K562 (cell line): Measurements from ENCODE around the gene AQP6. TPM values are rescaled to one million over a fixed set of nuclear protein-coding genes. Genes with fewer than 3 reads are reported as not detected.

ENCODE experiments used
- ATAC-seq: fragments of 200-7000 bp; cut with Tn5 transposase; 3 replicates; pipeline ENCODE4 v1.9.1; 2020; ENCODE audit warnings: moderate library complexity
- BruUV-seq: library from RNA; stranded (reverse); fragments of 400-500 nt; replicated peaks from 2 replicates; lab custom pipeline; 2021; lab: Mats Ljungman, UMichigan
- CTCF ChIA-PET: fragments of 300-600 bp; formaldehyde crosslinking; extraction: SDS; loops from one replicate; lab custom pipeline; 2021; ENCODE audit warnings: low intra/inter-chr PET ratio; lab: Yijun Ruan, JAX
- POLR2A ChIA-PET: fragments of 300-600, 350-650 bp; sonication (Branson Sonifier 250); formaldehyde crosslinking; extraction: SDS; loops from one replicate; lab custom pipeline; 2021; ENCODE audit warnings: antibody characterized with exemption, inconsistent platforms; lab: Yijun Ruan, JAX
- DNase-seq, 4 experiments: peaks; one replicate each; pipeline versions ENCODE4 v3.0.0 to v3.0.0-alpha.2; 2011 to 2018; ENCODE audit warnings: low spot score in 3 of 4, mixed read lengths in 3 of 4; ENCODE audit errors: extremely low read depth in 1 of 4
- FAIRE-seq: peaks from 2 replicates; lab custom pipeline; 2011; peaks lifted over from hg19 to GRCh38; lab: Jason Lieb, UNC
- H2AFZ ChIP-seq: 2 replicates; pipeline ENCODE4 v1.6.0; 2011; ENCODE audit warnings: low read depth, low read length, control low read depth, inconsistent platforms
- H3K27ac ChIP-seq: fragments of 200-600 bp; 3 replicates; pipeline ENCODE4 v1.8.0; 2011; ENCODE audit warnings: low read depth, mild to moderate bottlenecking, control low read depth, inconsistent platforms, low read length, moderate library complexity, mixed read lengths; ENCODE audit errors: extremely low read depth
- H3K27me3 ChIP-seq, 2 experiments: fragments of 300-600 bp in 1 of 2; 2 replicates in 1 of 2; 3 replicates in 1 of 2; pipeline versions ENCODE4 v1.6.0 to v1.8.0; 2011; ENCODE audit warnings: inconsistent platforms in 2 of 2, low read length in 2 of 2, mild to moderate bottlenecking in 1 of 2, mixed read lengths in 1 of 2, moderate library complexity in 1 of 2; ENCODE audit not compliant: control insufficient read depth in 2 of 2, insufficient read depth in 2 of 2
- H3K36me3 ChIP-seq: fragments of 300-600 bp; 3 replicates; pipeline ENCODE4 v1.8.0; 2011; ENCODE audit warnings: mild to moderate bottlenecking, low read length, inconsistent platforms; ENCODE audit not compliant: control insufficient read depth, insufficient read depth
- H3K4me1 ChIP-seq, 2 experiments: fragments of 200-600 bp in 1 of 2; replicated peaks in 1 of 2; 2 replicates in 1 of 2; 3 replicates in 1 of 2; pipeline versions ENCODE4 v1.5.1 to v1.8.0; 2011; ENCODE audit warnings: inconsistent platforms in 2 of 2, low read length in 2 of 2, mild to moderate bottlenecking in 1 of 2, mixed read lengths in 1 of 2, moderate library complexity in 1 of 2; ENCODE audit not compliant: control insufficient read depth in 2 of 2, insufficient read depth in 2 of 2
- H3K4me2 ChIP-seq: 2 replicates; pipeline ENCODE4 v1.6.1; 2011; ENCODE audit warnings: low read length, control low read depth, inconsistent platforms, mixed read lengths; ENCODE audit not compliant: insufficient read depth
- H3K4me3 ChIP-seq: fragments of 200-600 bp; sonication (generic), shearing (Covaris generic); 2 replicates; pipeline ENCODE4 v1.5.1; 2016; ENCODE audit warnings: control low read depth, inconsistent platforms
- H3K79me2 ChIP-seq: fragments of 200-600 bp; 3 replicates; pipeline ENCODE4 v1.8.0; 2011; ENCODE audit warnings: low read length, inconsistent platforms; ENCODE audit not compliant: control insufficient read depth, insufficient read depth
- H3K9ac ChIP-seq, 2 experiments: 2 replicates each; pipeline versions ENCODE4 v1.6.0 to v1.6.1; 2011; ENCODE audit warnings: low read depth in 2 of 2, low read length in 2 of 2, control low read depth in 1 of 2, inconsistent platforms in 1 of 2, mild to moderate bottlenecking in 1 of 2, mixed read lengths in 1 of 2; ENCODE audit not compliant: insufficient read depth in 1 of 2
- H3K9me1 ChIP-seq: one replicate; pipeline ENCODE4 v1.6.0; 2011; ENCODE audit warnings: inconsistent platforms, mild to moderate bottlenecking, low read length, moderate library complexity; ENCODE audit not compliant: control insufficient read depth, insufficient read depth
- H3K9me3 ChIP-seq: replicated peaks from 2 replicates; pipeline ENCODE4 v1.5.1; 2011; ENCODE audit warnings: low read depth, low read length, inconsistent platforms; ENCODE audit not compliant: control insufficient read depth, insufficient read depth
- H4K20me1 ChIP-seq: replicated peaks from 2 replicates; pipeline ENCODE4 v1.6.1; 2011; ENCODE audit warnings: low read length, inconsistent platforms, mixed read lengths; ENCODE audit not compliant: control insufficient read depth, insufficient read depth
- CBFA2T3 ChIP-seq: fragments of 450-650 bp; IDR thresholded peaks from 2 replicates; pipeline ENCODE4 v1.6.1; 2017
- CBX1 ChIP-seq: sonication (generic); IDR thresholded peaks from 2 replicates; pipeline ENCODE4 v1.6.1; 2016; ENCODE audit warnings: antibody characterized with exemption, low read depth, mild to moderate bottlenecking
- CBX2 ChIP-seq: fragments of 200-600 bp; sonication (generic); IDR thresholded peaks from one replicate; pipeline ENCODE4 v1.6.1; 2012; ENCODE audit warnings: mild to moderate bottlenecking, low read length, inconsistent platforms; ENCODE audit not compliant: insufficient read depth, poor library complexity, severe bottlenecking
- CEBPB ChIP-seq: fragments of 450-650 bp; IDR thresholded peaks from 2 replicates; pipeline ENCODE4 v1.6.1; 2016; ENCODE audit warnings: missing genetic modification characterization, missing compliant biosample characterization
- CEBPG ChIP-seq, 3 experiments: fragments of 200-800 bp in 1 of 3; sonication (Bioruptor generic) in 1 of 3; sonication (generic) in 1 of 3; formaldehyde crosslinking in 1 of 3; IDR thresholded peaks in 2 of 3; conservative IDR thresholded peaks in 1 of 3; 2 replicates each; pipeline versions ENCODE4 v1.6.1 to v1.8.0; 2016 to 2022; ENCODE audit warnings: missing compliant biosample characterization in 2 of 3, missing genetic modification characterization in 2 of 3, mild to moderate bottlenecking in 1 of 3, missing genetic modification reagents in 1 of 3
- ETV5 ChIP-seq: sonication (generic); formaldehyde crosslinking; IDR thresholded peaks from 2 replicates; pipeline ENCODE4 v1.4.0; 2020; ENCODE audit warnings: low read depth, mild to moderate bottlenecking, missing genetic modification reagents
- FOXK2 ChIP-seq, 2 experiments: fragments of 450-650 bp; IDR thresholded peaks in 1 of 2; conservative IDR thresholded peaks in 1 of 2; 2 replicates each; pipeline ENCODE4 v1.6.1; 2016; ENCODE audit warnings: low read depth in 2 of 2, mild to moderate bottlenecking in 1 of 2
- GATAD2B ChIP-seq: fragments of 450-650 bp; IDR thresholded peaks from 2 replicates; pipeline ENCODE4 v1.6.1; 2017; ENCODE audit warnings: mild to moderate bottlenecking, borderline replicate concordance
- HNRNPK ChIP-seq: fragments of 200-400 bp; formaldehyde crosslinking; IDR thresholded peaks from one replicate; pipeline ENCODE4 v1.6.1; 2018; ENCODE audit warnings: mild to moderate bottlenecking, low read depth, low read length; ENCODE audit not compliant: poor library complexity, severe bottlenecking
- KDM1A ChIP-seq, 2 experiments: fragments of 450-650 bp; IDR thresholded peaks; 2 replicates each; pipeline ENCODE4 v1.6.1; 2016; ENCODE audit warnings: mild to moderate bottlenecking in 2 of 2
- KLF1 ChIP-seq: fragments of 450-650 bp; IDR thresholded peaks from 2 replicates; pipeline ENCODE4 v1.6.1; 2016; ENCODE audit warnings: missing genetic modification characterization, missing compliant biosample characterization
- MTF1 ChIP-seq: fragments of 250-450 bp; sonication (Bioruptor Pico); IDR thresholded peaks from 2 replicates; pipeline ENCODE4 v1.9.0; 2021; ENCODE audit warnings: moderate library complexity, mild to moderate bottlenecking, inconsistent platforms, borderline replicate concordance
- POLR2AphosphoS5 ChIP-seq: IDR thresholded peaks from 2 replicates; pipeline ENCODE4 v1.6.1; 2011; ENCODE audit warnings: mild to moderate bottlenecking, low read depth, low read length, moderate library complexity; ENCODE audit not compliant: control insufficient read depth, insufficient read depth
- RAD51 ChIP-seq: fragments of 450-650 bp; IDR thresholded peaks from 2 replicates; pipeline ENCODE4 v1.7.1; 2016; ENCODE audit warnings: low read depth, mild to moderate bottlenecking, borderline replicate concordance
- RBM14 ChIP-seq: fragments of 200-400 bp; formaldehyde crosslinking; IDR thresholded peaks from 2 replicates; pipeline ENCODE4 v1.6.1; 2018; ENCODE audit warnings: low read depth, mild to moderate bottlenecking, low read length, moderate library complexity, borderline replicate concordance; ENCODE audit not compliant: insufficient read depth
- SNRNP70 ChIP-seq: fragments of 200-400 bp; formaldehyde crosslinking; optimal IDR thresholded peaks from 2 replicates; pipeline ENCODE3; 2017; ENCODE audit warnings: low read depth, low read length
- SUPT5H ChIP-seq: fragments of 450-650 bp; IDR thresholded peaks from 2 replicates; pipeline ENCODE4 v1.6.1; 2016
- TFE3 ChIP-seq: fragments of 450-650 bp; formaldehyde crosslinking; IDR thresholded peaks from 2 replicates; pipeline ENCODE4 v1.4.0; 2020; ENCODE audit warnings: mild to moderate bottlenecking, mixed read lengths
- XRCC3 ChIP-seq: fragments of 450-650 bp; IDR thresholded peaks from 2 replicates; pipeline ENCODE4 v1.6.1; 2017; ENCODE audit warnings: mild to moderate bottlenecking, moderate library complexity
- ZKSCAN8 ChIP-seq: fragments of 200-800 bp; sonication (Bioruptor generic); IDR thresholded peaks from 2 replicates; pipeline ENCODE4 v1.6.1; 2016; ENCODE audit warnings: missing genetic modification characterization, missing compliant biosample characterization
- ZNF253 ChIP-seq: fragments of 250-450 bp; sonication (Bioruptor Pico); conservative IDR thresholded peaks from 2 replicates; pipeline ENCODE4 v1.6.1; 2021; ENCODE audit warnings: mild to moderate bottlenecking
- WGBS: fragments of 100-300 bp; shearing (Covaris generic); methylation state at CpG from one replicate; pipeline ENCODE4 v1.1.6; 2016; ENCODE audit warnings: low coverage, mixed read lengths; ENCODE audit not compliant: insufficient coverage; ENCODE audit errors: missing lambda C conversion rate; 5-methylcytosine and 5-hydroxymethylcytosine counted together
- in situ Hi-C: fragments of 300-500 bp; cut with MboI; formaldehyde crosslinking; loops from 4 replicates; pipeline ENCODE4 v1.15.0; 2018; ENCODE audit warnings: inconsistent platforms, mixed read lengths
- intact Hi-C: fragments of 100-400 bp; cut with micrococcal nuclease; formaldehyde crosslinking; loops from 2 replicates; pipeline ENCODE4 v1.14.2; 2022
- polyA plus RNA-seq, 8 experiments: library from polyadenylated mRNA; depleted of rRNA in 4 of 8; stranded (reverse) in 5 of 8; unstranded in 3 of 8; fragments of >200 nt; fragmentation: Nextera tagmentation in 2 of 8; fragmentation: Illumina TruSeq in 1 of 8; extraction: Ambion mirVana in 2 of 8; extraction: Trizol in 1 of 8; gene quantifications; 2 replicates each; pipeline versions ENCODE4 v1.2.1 to v1.2.3, GENCODE V29; 2011 to 2014; ENCODE audit warnings: inconsistent platforms in 1 of 8, missing spikeins in 1 of 8
- total RNA-seq, 7 experiments: library from RNA; depleted of rRNA in 6 of 7; stranded (reverse); fragments of >200 nt in 6 of 7; fragmentation: Illumina TruSeq in 2 of 7; extraction: Trizol in 2 of 7; gene quantifications; 2 replicates each; pipeline versions ENCODE4 v1.2.1 to v1.2.3, GENCODE V29; 2011 to 2021; ENCODE audit warnings: low replicate concordance in 1 of 7

The AQP6 gene
- total and polyA plus RNA-seq, 9 of the 15 experiments (the other 6 are each of a cell fraction or from before 2014, with no cell fraction given), result 0.05 to 0.12 TPM; not detected in 7

GRCh38 chr12:49982246-49983087 is 9.7 kb downstream of the AQP6 start:
- Histone ChIP-seq H2AFZ (no peak overlapping the region), H3K9ac (0 out of 4 replicates have a peak overlapping the region, but pooled peaks of 1 of the 2 experiments have one; percentile 37), H3K4me3 (no peak overlapping the region), H3K36me3 (peaks cover 19% of the 10 kb centered on the region; the same call in 2 of the 3 replicates), H3K27me3 (no peaks in the 10 kb centered on the region), H3K4me2 (no peak overlapping the region), H3K27ac (no peak overlapping the region), H3K9me3 (no peaks in the 10 kb centered on the region), H3K79me2 (no peaks in the 10 kb centered on the region), H4K20me1 (peaks cover 5% of the 10 kb centered on the region), H3K9me1 (no peaks in the 10 kb centered on the region), H3K4me1 (peaks cover 26% of the 10 kb centered on the region in 2 experiments)
- no TSS peak for BruUV-seq
- FAIRE-seq, result peak; percentile 81
- ChIA-PET POLR2A (interaction anchor here (0.5 to 2.1 kb wide), 8 partner anchors 8 to 255 kb away, joined by 3 to 14 read pairs (median 6); no protein-coding TSS in a partner anchor), CTCF (interaction anchor here (0.6 kb wide), 1 partner anchor 11 kb away, joined by 5 read pairs; no protein-coding TSS in a partner anchor)
- in situ Hi-C loops (no loop called here), intact Hi-C loops (loop anchor here (5.0 kb wide), 1 partner anchor 45 kb away; the partner anchor contains the start of gene RACGAP1)
- peak; percentile 33; the same call in 2 of the 3 replicates for ATAC-seq
- 52% methylated on average over 6 of the region's 7 CpGs for WGBS
- peak in 2 of 4 experiments; percentile 32 to 45 for DNase-seq
- TF ChIP-seq SNRNP70 (no peak), POLR2AphosphoS5 (peak; percentile 44; the same call in 1 of the 2 replicates), SUPT5H (no peak), CBX1 (no peak), ETV5 (CRISPR knock-in tag) (no peak), CEBPG (CRISPR knock-in tag; IDR thresholded peaks at IDR 0.05) (peak; percentile 68), CEBPG (tag; conservative IDR thresholded peaks at IDR 0.05 in 1 of 2, IDR thresholded peaks at IDR 0.05 in 1 of 2) (peak; percentile 31 to 73; a peak in 3 of 4 replicates), FOXK2 (conservative IDR thresholded peaks at IDR 0.05 in 1 of 2, IDR thresholded peaks at IDR 0.05 in 1 of 2; ENCODE audit: low read depth in 2 of 2) (no peak), XRCC3 (no peak), CBX2 (no peak), KDM1A (IDR thresholded peaks at IDR 0.05) (peak; percentile 9 to 49; a peak in 3 of 4 replicates), MTF1 (no peak), ZKSCAN8 (CRISPR knock-in tag) (no peak), RBM14 (no peak), KLF1 (tag) (no peak), ZNF253 (no peak), HNRNPK (no peak), CBFA2T3 (peak; percentile 79), RAD51 (peak; percentile 55; the same call in 1 of the 2 replicates), GATAD2B (no peak), CEBPB (peak; percentile 90), TFE3 (CRISPR knock-in tag) (peak; percentile 52)
